ENCODE measurements around the gene AMPD2.

- TF ChIP-seq CTCF (IDR thresholded peaks at IDR 0.05) (no peak), POLR2AphosphoS5 (IDR thresholded peaks at IDR 0.05; ENCODE audit: low read depth, low read length) (peak; percentile 66), REST (IDR thresholded peaks at IDR 0.05; ENCODE audit: insufficient read depth in 1 of 2, low read depth in 2 of 2, low read length in 1 of 2) (no peak), TCF7L2 (IDR thresholded peaks at IDR 0.05; ENCODE audit: low read depth, low read length) (no peak)
These were observed at the start of gene AMPD2, which contains the start of gene GNAT2 for GRCh38 chr1:109619576-109620400.
